Activated T-cell treated with anti-CD3 and anti-CD28 coated beads for 4 hours (primary cell): ENCODE results near the gene CD6.

Experiments used
- DNase-seq: peaks from one replicate; pipeline ENCODE4 v3.0.0-alpha.2; 2020

Gene CD6

GRCh38 chr11:60987577-60988277 lies 16.2 kb downstream of the CD6 start:
- no peak for DNase-seq

- no peak for DNase-seq
Observed at GRCh38 chr11:60988658-60989057, 17.2 kb downstream of the CD6 start.

GRCh38 chr11:60989093-60989650 lies 17.7 kb downstream of the CD6 start:
- no peak for DNase-seq

- DNase-seq = no peak
Observed at GRCh38 chr11:60991457-60991856, 20.0 kb downstream of the CD6 start.

GRCh38 chr11:60992842-60993409 lies 21.4 kb downstream of the CD6 start:
- no peak for DNase-seq

GRCh38 chr11:60993615-60994014 lies 22.1 kb downstream of the CD6 start:
- no peak for DNase-seq

- DNase-seq = no peak
Observed at GRCh38 chr11:60994541-60995080, 23.1 kb downstream of the CD6 start.

GRCh38 chr11:60995798-60996197 lies 24.3 kb downstream of the CD6 start:
- no peak for DNase-seq

GRCh38 chr11:60996381-60997138 lies 25.1 kb downstream of the CD6 start:
- DNase-seq = no peak

GRCh38 chr11:61000426-61000825 lies 28.9 kb downstream of the CD6 start:
- DNase-seq = no peak

GRCh38 chr11:61001931-61002330 lies 30.5 kb downstream of the CD6 start:
- no peak for DNase-seq

- no peak for DNase-seq
Observed at GRCh38 chr11:61002598-61002997, 31.1 kb downstream of the CD6 start.

- no peak for DNase-seq
Observed at GRCh38 chr11:61004180-61004611, 32.7 kb downstream of the CD6 start.

- no peak for DNase-seq
Observed at GRCh38 chr11:61004761-61005181, 33.3 kb downstream of the CD6 start.

- no peak for DNase-seq
Observed at GRCh38 chr11:61007383-61007955, 36.0 kb downstream of the CD6 start.

- no peak for DNase-seq
Observed at GRCh38 chr11:61007956-61008896, 36.7 kb downstream of the CD6 start.

- DNase-seq = no peak
Observed at GRCh38 chr11:61008971-61009370, 37.5 kb downstream of the CD6 start.

GRCh38 chr11:61009392-61010275 lies 38.2 kb downstream of the CD6 start:
- no peak for DNase-seq

GRCh38 chr11:61010466-61011228 lies 39.2 kb downstream of the CD6 start:
- no peak for DNase-seq
